HL-60 (cell line): Measurements from ENCODE around the gene WNT2.

ENCODE experiments used
- CTCF ChIP-seq: IDR thresholded peaks from one replicate; pipeline ENCODE4 v1.5.1; 2011; ENCODE audit warnings: low read length, control low read depth, inconsistent platforms; ENCODE audit not compliant: insufficient read depth
- GABPA ChIP-seq: IDR thresholded peaks from 2 replicates; pipeline ENCODE4 v1.6.1; 2012; ENCODE audit warnings: low read depth

- no peak for TF ChIP-seq GABPA
- no peak for TF ChIP-seq CTCF
Observed at GRCh38 chr7:117281562-117281961, 41.3 kb downstream of the WNT2 start.
